ACC112 (cell line): ENCODE results near the gene TUBB8.
A peak's percentile ranks its signal among the peaks of the same experiment; 100 is the strongest.
"Not testable (repeated sequence)": the region's sequence is repeated elsewhere in the genome, so short reads cannot be mapped to it uniquely, and the experiment has no call there.

ENCODE experiments used
- H2AFZ ChIP-seq: fragments of 200-600 bp; sonication (generic); one replicate; pipeline ENCODE4 v1.6.0; 2017; ENCODE audit warnings: antibody characterized with exemption, low read length; ENCODE audit not compliant: unreplicated experiment
- H3K27ac ChIP-seq: fragments of 200-600 bp; sonication (generic); 2 replicates; pipeline ENCODE4 v1.5.1; 2014; ENCODE audit warnings: low read depth, mild to moderate bottlenecking, antibody characterized with exemption, low read length, moderate library complexity
- H3K27me3 ChIP-seq: fragments of 200-600 bp; sonication (generic); 2 replicates; pipeline ENCODE4 v1.6.1; 2014; ENCODE audit warnings: mild to moderate bottlenecking, antibody characterized with exemption, low read length, moderate library complexity, mixed read lengths; ENCODE audit not compliant: insufficient read depth
- H3K36me3 ChIP-seq: fragments of 200-600 bp; sonication (generic); 2 replicates; pipeline ENCODE4 v1.6.1; 2016; ENCODE audit warnings: mild to moderate bottlenecking, antibody characterized with exemption, low read length, moderate library complexity, mixed read lengths; ENCODE audit not compliant: insufficient read depth
- H3K4me1 ChIP-seq: fragments of 200-600 bp; sonication (generic); one replicate; pipeline ENCODE4 v1.6.1; 2016; ENCODE audit warnings: low read length, mixed read lengths; ENCODE audit not compliant: insufficient read depth, unreplicated experiment, control insufficient read depth
- H3K4me3 ChIP-seq: fragments of 200-600 bp; sonication (generic); 2 replicates; pipeline ENCODE4 v1.5.1; 2014; ENCODE audit warnings: mild to moderate bottlenecking, low read depth, low read length
- H3K79me2 ChIP-seq: fragments of 200-600 bp; sonication (generic); one replicate; pipeline ENCODE4 v1.6.0; 2016; ENCODE audit warnings: low read length; ENCODE audit not compliant: control insufficient read depth, unreplicated experiment, insufficient read depth

Gene TUBB8

GRCh38 chr10:87177-88080 is 38.3 kb upstream of the TUBB8 start:
- no peak overlapping the region for H2AFZ ChIP-seq
- no peak overlapping the region for H3K27ac ChIP-seq
- H3K79me2 ChIP-seq: no peaks in the 10 kb centered on the region
- H3K27me3 ChIP-seq: no peaks in the 10 kb centered on the region
- no peaks in the 10 kb centered on the region for H3K36me3 ChIP-seq
- no peak overlapping the region for H3K4me3 ChIP-seq
- no peaks in the 10 kb centered on the region for H3K4me1 ChIP-seq

- Histone ChIP-seq H3K79me2 (no peaks in the 10 kb centered on the region), H3K27ac (no peak overlapping the region)
These were observed 36.9 kb upstream of the TUBB8 start for GRCh38 chr10:86031-86430.

GRCh38 chr10:85044-85443 is 35.9 kb upstream of the TUBB8 start:
- Histone ChIP-seq H2AFZ (no peak overlapping the region), H3K79me2 (no peaks in the 10 kb centered on the region), H3K4me1 (no peaks in the 10 kb centered on the region), H3K27ac (no peak overlapping the region), H3K4me3 (no peak overlapping the region), H3K27me3 (peaks cover 7% of the 10 kb centered on the region), H3K36me3 (no peaks in the 10 kb centered on the region)

More at GRCh38 chr10:86031-86430, 36.9 kb upstream of the TUBB8 start:
- H2AFZ ChIP-seq: no peak overlapping the region
- H3K27me3 ChIP-seq: no peaks in the 10 kb centered on the region
- no peak overlapping the region for H3K4me3 ChIP-seq
- no peaks in the 10 kb centered on the region for H3K4me1 ChIP-seq
- no peaks in the 10 kb centered on the region for H3K36me3 ChIP-seq

- Histone ChIP-seq H2AFZ (no peak overlapping the region), H3K4me3 (no peak overlapping the region), H3K27me3 (peaks cover 11% of the 10 kb centered on the region), H3K36me3 (no peaks in the 10 kb centered on the region), H3K27ac (no peak overlapping the region), H3K79me2 (no peaks in the 10 kb centered on the region), H3K4me1 (no peaks in the 10 kb centered on the region)
These were observed 34.9 kb upstream of the TUBB8 start for GRCh38 chr10:83930-84530.

GRCh38 chr10:80477-81105 is 31.5 kb upstream of the TUBB8 start:
- H3K27ac ChIP-seq: no peak overlapping the region
- H3K36me3 ChIP-seq: no peaks in the 10 kb centered on the region
- H3K27me3 ChIP-seq: peaks cover 11% of the 10 kb centered on the region
- H3K4me1 ChIP-seq: peaks cover 2% of the 10 kb centered on the region
- H2AFZ ChIP-seq: no peak overlapping the region
- no peaks in the 10 kb centered on the region for H3K79me2 ChIP-seq
- no peak overlapping the region for H3K4me3 ChIP-seq

GRCh38 chr10:79532-80215 is 30.6 kb upstream of the TUBB8 start:
- H3K4me3 ChIP-seq: no peak overlapping the region
- H3K79me2 ChIP-seq: no peaks in the 10 kb centered on the region
- no peak overlapping the region for H2AFZ ChIP-seq
- peaks cover 2% of the 10 kb centered on the region for H3K4me1 ChIP-seq
- peaks cover 11% of the 10 kb centered on the region for H3K27me3 ChIP-seq
- H3K27ac ChIP-seq: no peak overlapping the region
- H3K36me3 ChIP-seq: no peaks in the 10 kb centered on the region

- peaks cover 11% of the 10 kb centered on the region for H3K27me3 ChIP-seq
- H3K4me3 ChIP-seq: no peak overlapping the region
- no peak overlapping the region for H3K27ac ChIP-seq
- H3K4me1 ChIP-seq: peaks cover 2% of the 10 kb centered on the region
- no peaks in the 10 kb centered on the region for H3K36me3 ChIP-seq
- no peaks in the 10 kb centered on the region for H3K79me2 ChIP-seq
- no peak overlapping the region for H2AFZ ChIP-seq
These were observed 29.5 kb upstream of the TUBB8 start for GRCh38 chr10:78556-78955.

- not testable (repeated sequence) for H3K27me3 ChIP-seq, H2AFZ ChIP-seq, H3K27ac ChIP-seq, H3K79me2 ChIP-seq, H3K4me1 ChIP-seq, H3K36me3 ChIP-seq
- peak overlapping the region; percentile 77 for H3K4me3 ChIP-seq
These were observed 25.1 kb upstream of the TUBB8 start for GRCh38 chr10:74266-74621.

GRCh38 chr10:73543-74265 is 24.6 kb upstream of the TUBB8 start:
- H3K27ac ChIP-seq, H3K36me3 ChIP-seq, H3K79me2 ChIP-seq, H3K4me1 ChIP-seq, H3K27me3 ChIP-seq: not testable (repeated sequence)
- H3K4me3 ChIP-seq: peak overlapping the region; percentile 77
- peak overlapping the region; percentile 75 for H2AFZ ChIP-seq

GRCh38 chr10:68156-68555 is 19.1 kb upstream of the TUBB8 start:
- not testable (repeated sequence) for H3K4me1 ChIP-seq, H3K36me3 ChIP-seq, H3K4me3 ChIP-seq, H3K27me3 ChIP-seq, H3K79me2 ChIP-seq, H2AFZ ChIP-seq, H3K27ac ChIP-seq
